GM06990 (cell line): ENCODE measurements around the gene GABRG3.

ENCODE experiments used
- DNase-seq: peaks from one replicate; pipeline ENCODE4 v3.0.0-alpha.2; 2011; ENCODE audit not compliant: insufficient read length; ENCODE audit errors: extremely low read depth
- H3K27me3 ChIP-seq: replicated peaks from 2 replicates; pipeline ENCODE4 v1.6.0; 2011; ENCODE audit warnings: low read length; ENCODE audit not compliant: control insufficient read depth, insufficient read depth
- H3K36me3 ChIP-seq: 2 replicates; pipeline ENCODE4 v1.5.1; 2011; ENCODE audit warnings: low read length; ENCODE audit not compliant: control insufficient read depth, insufficient read depth
- H3K4me3 ChIP-seq: replicated peaks from 2 replicates; pipeline ENCODE4 v1.5.1; 2011; ENCODE audit warnings: low read depth, mild to moderate bottlenecking, control low read depth, low read length
- TF ChIP-seq, protein P1 (sequence below): IDR thresholded peaks from 2 replicates; pipeline ENCODE4 v1.5.1; 2011; ENCODE audit warnings: low read length, control low read depth, mild to moderate bottlenecking, inconsistent platforms; ENCODE audit not compliant: insufficient read depth, poor library complexity, severe bottlenecking

Gene GABRG3

GRCh38 chr15:26970712-26971210 lies at the start of gene GABRG3:
Gene GABRG3, plus strand, starts transcription at chr15:26971181.
- Histone ChIP-seq H3K27me3 (no peaks in the 10 kb centered on the region), H3K4me3 (no peak within 1 kb of the TSS), H3K36me3 (no peaks in the 10 kb centered on the region)
- no peak for DNase-seq
- TF ChIP-seq, protein P1, sequence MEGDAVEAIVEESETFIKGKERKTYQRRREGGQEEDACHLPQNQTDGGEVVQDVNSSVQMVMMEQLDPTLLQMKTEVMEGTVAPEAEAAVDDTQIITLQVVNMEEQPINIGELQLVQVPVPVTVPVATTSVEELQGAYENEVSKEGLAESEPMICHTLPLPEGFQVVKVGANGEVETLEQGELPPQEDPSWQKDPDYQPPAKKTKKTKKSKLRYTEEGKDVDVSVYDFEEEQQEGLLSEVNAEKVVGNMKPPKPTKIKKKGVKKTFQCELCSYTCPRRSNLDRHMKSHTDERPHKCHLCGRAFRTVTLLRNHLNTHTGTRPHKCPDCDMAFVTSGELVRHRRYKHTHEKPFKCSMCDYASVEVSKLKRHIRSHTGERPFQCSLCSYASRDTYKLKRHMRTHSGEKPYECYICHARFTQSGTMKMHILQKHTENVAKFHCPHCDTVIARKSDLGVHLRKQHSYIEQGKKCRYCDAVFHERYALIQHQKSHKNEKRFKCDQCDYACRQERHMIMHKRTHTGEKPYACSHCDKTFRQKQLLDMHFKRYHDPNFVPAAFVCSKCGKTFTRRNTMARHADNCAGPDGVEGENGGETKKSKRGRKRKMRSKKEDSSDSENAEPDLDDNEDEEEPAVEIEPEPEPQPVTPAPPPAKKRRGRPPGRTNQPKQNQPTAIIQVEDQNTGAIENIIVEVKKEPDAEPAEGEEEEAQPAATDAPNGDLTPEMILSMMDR, result no peak

GRCh38 chr15:26921433-26921832 lies 49.5 kb upstream of the GABRG3 start:
- no peak for DNase-seq
- no peaks in the 10 kb centered on the region for H3K36me3 ChIP-seq
- TF ChIP-seq, protein P1, result no peak
- H3K27me3 ChIP-seq, result no peaks in the 10 kb centered on the region
- H3K4me3 ChIP-seq, result no peak overlapping the region

DNA sequence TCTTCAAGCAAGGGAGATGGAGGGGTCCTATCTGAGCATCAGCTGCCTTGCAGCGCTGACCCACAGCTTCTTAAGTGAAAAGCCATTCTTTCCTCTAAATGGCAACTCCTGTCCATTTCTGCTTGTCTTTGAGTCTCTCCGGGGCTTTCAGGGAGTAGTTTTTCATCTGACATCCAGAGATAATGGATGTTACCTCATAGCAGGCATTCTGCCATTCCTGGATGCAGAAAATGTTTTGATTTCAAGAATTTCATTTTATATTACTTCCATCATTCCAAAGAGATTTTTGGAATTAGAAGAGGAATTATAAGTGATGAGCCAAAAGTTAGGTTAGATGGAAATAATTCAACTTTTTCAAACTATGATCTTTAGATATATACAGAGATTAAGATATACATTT lies 44.9 kb upstream of the GABRG3 start:
- Histone ChIP-seq H3K4me3 (no peak overlapping the region), H3K27me3 (no peaks in the 10 kb centered on the region), H3K36me3 (no peaks in the 10 kb centered on the region)
- DNase-seq, result no peak
- TF ChIP-seq, protein P1, result no peak

GRCh38 chr15:26928051-26928450 lies 42.9 kb upstream of the GABRG3 start:
- H3K36me3 ChIP-seq, result no peaks in the 10 kb centered on the region
- no peak overlapping the region for H3K4me3 ChIP-seq
- TF ChIP-seq, protein P1, result no peak
- no peak for DNase-seq
- no peaks in the 10 kb centered on the region for H3K27me3 ChIP-seq

DNA sequence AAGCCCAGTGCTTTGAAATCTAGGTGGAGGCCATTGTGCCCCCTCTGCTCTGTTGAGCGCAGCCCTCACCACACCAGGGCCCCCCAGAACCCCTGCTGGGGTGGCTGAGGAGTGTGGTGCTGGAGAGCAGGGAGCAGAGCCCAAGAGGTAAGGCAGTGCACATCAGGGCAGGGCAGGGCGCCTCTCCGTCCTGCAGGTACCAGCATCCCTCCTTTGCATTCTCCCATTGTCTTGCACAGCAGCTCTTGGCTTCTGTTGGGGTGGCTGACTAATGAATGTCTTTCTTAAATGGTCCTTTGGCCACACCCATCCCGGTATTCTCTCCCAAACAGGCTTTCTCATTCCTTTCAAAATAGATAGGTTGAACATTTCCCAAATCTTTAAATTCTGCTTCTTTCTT lies 41.4 kb upstream of the GABRG3 start:
- TF ChIP-seq, protein P1, result no peak
- no peak for DNase-seq
- H3K4me3 ChIP-seq, result no peak overlapping the region
- no peaks in the 10 kb centered on the region for H3K36me3 ChIP-seq
- no peaks in the 10 kb centered on the region for H3K27me3 ChIP-seq

DNA sequence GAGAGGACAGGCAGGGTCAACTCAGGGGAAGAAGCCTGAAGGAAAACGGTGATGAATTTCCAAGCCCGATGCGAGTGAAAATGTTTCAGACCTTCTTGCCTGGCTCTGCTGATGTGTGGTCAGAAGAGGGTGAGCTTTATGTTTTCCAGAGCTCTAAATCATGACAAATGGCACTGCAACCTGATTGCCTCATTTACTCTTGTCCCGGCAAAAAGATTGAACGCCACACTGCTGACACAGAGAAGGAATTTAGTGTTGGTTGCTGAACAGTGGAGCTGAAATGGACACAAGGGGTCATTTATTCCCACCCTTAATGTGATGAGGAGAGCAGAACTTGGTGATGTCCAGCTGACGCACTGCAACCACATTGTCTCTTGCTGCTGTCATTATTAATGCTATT lies 36.1 kb upstream of the GABRG3 start:
- no peak for DNase-seq
- Histone ChIP-seq H3K27me3 (no peaks in the 10 kb centered on the region), H3K4me3 (no peak overlapping the region), H3K36me3 (no peaks in the 10 kb centered on the region)
- TF ChIP-seq, protein P1, result no peak
